SK-N-SH treated with all-trans-retinoic acid at 6 μM for 48 hours (cell line): ENCODE data around the gene BICRAL.
"Not testable (repeated sequence)": the region's sequence is repeated elsewhere in the genome, so short reads cannot be mapped to it uniquely, and the experiment has no call there.

Experiments used
- ATAC-seq: fragments of 200-7000 bp; cut with Tn5 transposase; 3 replicates; pipeline ENCODE4 v1.9.1; 2020; ENCODE audit warnings: mild to moderate bottlenecking, moderate library complexity
- ARNTL ChIP-seq: fragments of 450-650 bp; formaldehyde crosslinking; IDR thresholded peaks from 2 replicates; pipeline ENCODE4 v1.5.0; 2020; ENCODE audit warnings: low read depth, mild to moderate bottlenecking, moderate library complexity, borderline replicate concordance
- BACH2 ChIP-seq: fragments of 250-450 bp; sonication (Bioruptor Pico); IDR thresholded peaks from 2 replicates; pipeline ENCODE4 v1.9.0; 2021; ENCODE audit warnings: mild to moderate bottlenecking, borderline replicate concordance
- CSDC2 ChIP-seq: fragments of 250-450 bp; sonication (Bioruptor Pico); IDR thresholded peaks from 2 replicates; pipeline ENCODE4 v1.5.0; 2020; ENCODE audit warnings: mild to moderate bottlenecking, moderate library complexity
- CSRNP3 ChIP-seq: fragments of 250-450 bp; sonication (Bioruptor Pico); IDR thresholded peaks from 2 replicates; pipeline ENCODE4 v1.5.1; 2021; ENCODE audit warnings: mild to moderate bottlenecking, moderate library complexity
- ESRRG ChIP-seq: fragments of 250-450 bp; sonication (Bioruptor Pico); IDR thresholded peaks from 2 replicates; pipeline ENCODE4 v1.6.1; 2021; ENCODE audit warnings: mild to moderate bottlenecking
- GLIS3 ChIP-seq: fragments of 250-450 bp; sonication (Bioruptor Pico); IDR thresholded peaks from 2 replicates; pipeline ENCODE4 v1.5.0; 2020; ENCODE audit warnings: mild to moderate bottlenecking, moderate library complexity
- ISL1 ChIP-seq: fragments of 250-450 bp; sonication (Bioruptor Pico); IDR thresholded peaks from 2 replicates; pipeline ENCODE4 v2.1.2; 2022; ENCODE audit warnings: mild to moderate bottlenecking, moderate library complexity
- OSR1 ChIP-seq: fragments of 250-450 bp; sonication (Bioruptor Pico); IDR thresholded peaks from 2 replicates; pipeline ENCODE4 v1.8.0; 2022; ENCODE audit warnings: moderate library complexity, mild to moderate bottlenecking, inconsistent platforms
- POU6F1 ChIP-seq: fragments of 250-450 bp; sonication (Bioruptor Pico); IDR thresholded peaks from 2 replicates; pipeline ENCODE4 v1.8.0; 2021; ENCODE audit warnings: low read depth, mild to moderate bottlenecking, moderate library complexity, borderline replicate concordance
- PPARA ChIP-seq: fragments of 250-450 bp; sonication (Bioruptor Pico); IDR thresholded peaks from 2 replicates; pipeline ENCODE4 v1.5.0; 2020; ENCODE audit warnings: mild to moderate bottlenecking, borderline replicate concordance
- RARB ChIP-seq: fragments of 250-450 bp; sonication (Bioruptor Pico); IDR thresholded peaks from 2 replicates; pipeline ENCODE4 v1.8.0; 2021; ENCODE audit warnings: mild to moderate bottlenecking, moderate library complexity
- SNAI2 ChIP-seq: fragments of 250-450 bp; sonication (Bioruptor Pico); IDR thresholded peaks from 2 replicates; pipeline ENCODE4 v1.5.0; 2020; ENCODE audit warnings: mild to moderate bottlenecking, moderate library complexity
- TCF4 ChIP-seq: fragments of 250-450 bp; sonication (Bioruptor Pico); IDR thresholded peaks from 2 replicates; pipeline ENCODE4 v1.8.0; 2021; ENCODE audit warnings: mild to moderate bottlenecking, moderate library complexity, borderline replicate concordance
- TOX ChIP-seq: fragments of 250-450 bp; sonication (Bioruptor Pico); IDR thresholded peaks from 2 replicates; pipeline ENCODE4 v1.8.0; 2021; ENCODE audit warnings: mild to moderate bottlenecking, moderate library complexity, borderline replicate concordance
- ZC3H10 ChIP-seq: fragments of 250-450 bp; sonication (Bioruptor Pico); IDR thresholded peaks from 2 replicates; pipeline ENCODE4 v1.5.1; 2021; ENCODE audit warnings: mild to moderate bottlenecking, moderate library complexity
- ZFP3 ChIP-seq: fragments of 250-450 bp; sonication (Bioruptor Pico); IDR thresholded peaks from 2 replicates; pipeline ENCODE4 v1.5.0; 2020; ENCODE audit warnings: mild to moderate bottlenecking, moderate library complexity
- ZFP30 ChIP-seq: fragments of 450-650 bp; formaldehyde crosslinking; IDR thresholded peaks from 2 replicates; pipeline ENCODE4 v1.5.0; 2022; ENCODE audit warnings: mild to moderate bottlenecking, moderate library complexity
- ZNF565 ChIP-seq: fragments of 450-650 bp; formaldehyde crosslinking; conservative IDR thresholded peaks from 2 replicates; pipeline ENCODE4 v1.5.0; 2020; ENCODE audit warnings: low read depth, mild to moderate bottlenecking, moderate library complexity
- ZNF70 ChIP-seq: fragments of 450-650 bp; formaldehyde crosslinking; IDR thresholded peaks from 2 replicates; pipeline ENCODE4 v1.5.0; 2020; ENCODE audit warnings: mild to moderate bottlenecking, moderate library complexity
- ZNF8 ChIP-seq: fragments of 450-650 bp; formaldehyde crosslinking; IDR thresholded peaks from 2 replicates; pipeline ENCODE4 v1.5.0; 2020; ENCODE audit warnings: mild to moderate bottlenecking, moderate library complexity
- TF ChIP-seq, protein P1 (sequence below): fragments of 250-450 bp; sonication (Bioruptor Pico); IDR thresholded peaks from 2 replicates; pipeline ENCODE4 v1.5.0; 2020; ENCODE audit warnings: mild to moderate bottlenecking, moderate library complexity
- TF ChIP-seq, protein P2 (sequence below): fragments of 250-450 bp; sonication (Bioruptor Pico); IDR thresholded peaks from 2 replicates; pipeline ENCODE4 v1.5.1; 2020; ENCODE audit warnings: low read depth, mild to moderate bottlenecking, moderate library complexity
- TF ChIP-seq, protein P3 (sequence below): fragments of 250-450 bp; sonication (Bioruptor Pico); IDR thresholded peaks from 2 replicates; pipeline ENCODE4 v1.8.0; 2020; ENCODE audit warnings: mild to moderate bottlenecking, moderate library complexity, borderline replicate concordance

BICRAL gene

DNA sequence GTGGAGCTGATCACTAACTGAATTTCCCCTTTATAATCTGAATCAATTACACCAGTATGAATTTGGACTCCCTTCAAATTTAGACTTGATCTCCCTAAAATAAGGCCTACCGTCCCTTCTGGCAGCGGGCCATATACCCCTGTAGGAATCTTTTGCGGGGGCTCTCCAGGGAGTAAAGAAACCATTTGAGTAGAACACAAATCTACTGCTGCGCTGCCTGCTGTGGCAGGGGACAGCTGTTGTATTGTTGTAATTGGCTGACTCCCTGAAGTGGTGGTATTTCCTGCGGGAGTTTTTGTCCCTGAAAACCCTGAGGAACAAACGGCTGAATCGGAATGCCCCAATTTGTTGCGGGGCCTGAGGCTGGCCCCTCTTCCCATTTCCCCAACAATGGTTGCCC lies 118.0 kb downstream of the BICRAL start:
- TF ChIP-seq ZNF70 (CRISPR knock-in tag), result no peak
- no peak for TF ChIP-seq ZNF565 (CRISPR knock-in tag)
- TF ChIP-seq ISL1 (CRISPR knock-in tag), result no peak
- TF ChIP-seq ZFP30 (CRISPR knock-in tag), result no peak
- no peak for TF ChIP-seq ESRRG (CRISPR knock-in tag)
- TF ChIP-seq POU6F1, result no peak
- TF ChIP-seq ZFP3 (CRISPR knock-in tag), result no peak
- TF ChIP-seq TCF4, result no peak
- no peak for TF ChIP-seq SNAI2 (CRISPR knock-in tag)
- no peak for TF ChIP-seq ZNF8 (CRISPR knock-in tag)
- ATAC-seq, result no peak

- peak; percentile 98 for ATAC-seq
- TF ChIP-seq ZC3H10 (no peak), ZNF70 (CRISPR knock-in tag) (peak; percentile 96), ZFP30 (CRISPR knock-in tag) (no peak)
Measured at GRCh38 chr6:42901538-42901957, 119.7 kb downstream of the BICRAL start.

GRCh38 chr6:42902429-42903263 lies 120.8 kb downstream of the BICRAL start:
- not testable (repeated sequence) for ATAC-seq

- TF ChIP-seq ISL1 (CRISPR knock-in tag) (no peak), ZNF565 (CRISPR knock-in tag) (no peak)
- ATAC-seq, result no peak
Measured at GRCh38 chr6:42904467-42904866, 122.6 kb downstream of the BICRAL start.

GRCh38 chr6:42907336-42907735 lies 125.5 kb downstream of the BICRAL start:
- TF ChIP-seq OSR1 (CRISPR knock-in tag), result no peak
- no peak for TF ChIP-seq ZC3H10
- no peak for TF ChIP-seq TOX (CRISPR knock-in tag)
- no peak for TF ChIP-seq ESRRG (CRISPR knock-in tag)
- TF ChIP-seq SNAI2 (CRISPR knock-in tag), result no peak
- TF ChIP-seq, protein P1, sequence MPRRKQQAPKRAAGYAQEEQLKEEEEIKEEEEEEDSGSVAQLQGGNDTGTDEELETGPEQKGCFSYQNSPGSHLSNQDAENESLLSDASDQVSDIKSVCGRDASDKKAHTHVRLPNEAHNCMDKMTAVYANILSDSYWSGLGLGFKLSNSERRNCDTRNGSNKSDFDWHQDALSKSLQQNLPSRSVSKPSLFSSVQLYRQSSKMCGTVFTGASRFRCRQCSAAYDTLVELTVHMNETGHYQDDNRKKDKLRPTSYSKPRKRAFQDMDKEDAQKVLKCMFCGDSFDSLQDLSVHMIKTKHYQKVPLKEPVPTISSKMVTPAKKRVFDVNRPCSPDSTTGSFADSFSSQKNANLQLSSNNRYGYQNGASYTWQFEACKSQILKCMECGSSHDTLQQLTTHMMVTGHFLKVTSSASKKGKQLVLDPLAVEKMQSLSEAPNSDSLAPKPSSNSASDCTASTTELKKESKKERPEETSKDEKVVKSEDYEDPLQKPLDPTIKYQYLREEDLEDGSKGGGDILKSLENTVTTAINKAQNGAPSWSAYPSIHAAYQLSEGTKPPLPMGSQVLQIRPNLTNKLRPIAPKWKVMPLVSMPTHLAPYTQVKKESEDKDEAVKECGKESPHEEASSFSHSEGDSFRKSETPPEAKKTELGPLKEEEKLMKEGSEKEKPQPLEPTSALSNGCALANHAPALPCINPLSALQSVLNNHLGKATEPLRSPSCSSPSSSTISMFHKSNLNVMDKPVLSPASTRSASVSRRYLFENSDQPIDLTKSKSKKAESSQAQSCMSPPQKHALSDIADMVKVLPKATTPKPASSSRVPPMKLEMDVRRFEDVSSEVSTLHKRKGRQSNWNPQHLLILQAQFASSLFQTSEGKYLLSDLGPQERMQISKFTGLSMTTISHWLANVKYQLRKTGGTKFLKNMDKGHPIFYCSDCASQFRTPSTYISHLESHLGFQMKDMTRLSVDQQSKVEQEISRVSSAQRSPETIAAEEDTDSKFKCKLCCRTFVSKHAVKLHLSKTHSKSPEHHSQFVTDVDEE (CRISPR knock-in tag), result no peak
- no peak for TF ChIP-seq PPARA
- TF ChIP-seq TCF4, result no peak
- TF ChIP-seq, protein P2, sequence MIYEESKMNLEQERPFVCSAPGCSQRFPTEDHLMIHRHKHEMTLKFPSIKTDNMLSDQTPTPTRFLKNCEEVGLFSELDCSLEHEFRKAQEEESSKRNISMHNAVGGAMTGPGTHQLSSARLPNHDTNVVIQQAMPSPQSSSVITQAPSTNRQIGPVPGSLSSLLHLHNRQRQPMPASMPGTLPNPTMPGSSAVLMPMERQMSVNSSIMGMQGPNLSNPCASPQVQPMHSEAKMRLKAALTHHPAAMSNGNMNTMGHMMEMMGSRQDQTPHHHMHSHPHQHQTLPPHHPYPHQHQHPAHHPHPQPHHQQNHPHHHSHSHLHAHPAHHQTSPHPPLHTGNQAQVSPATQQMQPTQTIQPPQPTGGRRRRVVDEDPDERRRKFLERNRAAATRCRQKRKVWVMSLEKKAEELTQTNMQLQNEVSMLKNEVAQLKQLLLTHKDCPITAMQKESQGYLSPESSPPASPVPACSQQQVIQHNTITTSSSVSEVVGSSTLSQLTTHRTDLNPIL (CRISPR knock-in tag), result no peak
- TF ChIP-seq, protein P3, sequence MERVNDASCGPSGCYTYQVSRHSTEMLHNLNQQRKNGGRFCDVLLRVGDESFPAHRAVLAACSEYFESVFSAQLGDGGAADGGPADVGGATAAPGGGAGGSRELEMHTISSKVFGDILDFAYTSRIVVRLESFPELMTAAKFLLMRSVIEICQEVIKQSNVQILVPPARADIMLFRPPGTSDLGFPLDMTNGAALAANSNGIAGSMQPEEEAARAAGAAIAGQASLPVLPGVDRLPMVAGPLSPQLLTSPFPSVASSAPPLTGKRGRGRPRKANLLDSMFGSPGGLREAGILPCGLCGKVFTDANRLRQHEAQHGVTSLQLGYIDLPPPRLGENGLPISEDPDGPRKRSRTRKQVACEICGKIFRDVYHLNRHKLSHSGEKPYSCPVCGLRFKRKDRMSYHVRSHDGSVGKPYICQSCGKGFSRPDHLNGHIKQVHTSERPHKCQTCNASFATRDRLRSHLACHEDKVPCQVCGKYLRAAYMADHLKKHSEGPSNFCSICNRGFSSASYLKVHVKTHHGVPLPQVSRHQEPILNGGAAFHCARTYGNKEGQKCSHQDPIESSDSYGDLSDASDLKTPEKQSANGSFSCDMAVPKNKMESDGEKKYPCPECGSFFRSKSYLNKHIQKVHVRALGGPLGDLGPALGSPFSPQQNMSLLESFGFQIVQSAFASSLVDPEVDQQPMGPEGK (CRISPR knock-in tag), result no peak
- no peak for TF ChIP-seq ZNF70 (CRISPR knock-in tag)
- TF ChIP-seq RARB (CRISPR knock-in tag), result no peak
- TF ChIP-seq ZNF565 (CRISPR knock-in tag), result no peak
- TF ChIP-seq ISL1 (CRISPR knock-in tag), result no peak
- no peak for TF ChIP-seq CSRNP3
- TF ChIP-seq POU6F1, result no peak
- no peak for TF ChIP-seq CSDC2 (CRISPR knock-in tag)
- TF ChIP-seq ARNTL (CRISPR knock-in tag), result no peak
- no peak for TF ChIP-seq BACH2 (CRISPR knock-in tag)
- no peak for TF ChIP-seq GLIS3
- TF ChIP-seq, all 23 proteins: peak for 0
- ATAC-seq, result no peak
